ENCODE data around the gene ESYT2.

ESYT2 gene

GRCh38 chr7:158685693-158686092 lies 143.6 kb downstream of the ESYT2 start:
- H3K27ac ChIP-seq = no peak overlapping the region
- no peak overlapping the region for H3K4me3 ChIP-seq

GRCh38 chr7:158684329-158684728 lies 145.0 kb downstream of the ESYT2 start:
- Histone ChIP-seq H3K4me3 (no peak overlapping the region), H3K27ac (no peak overlapping the region)

GRCh38 chr7:158683541-158683940 lies 145.8 kb downstream of the ESYT2 start:
- no peak overlapping the region for H3K27ac ChIP-seq
- H3K4me3 ChIP-seq = no peak overlapping the region

- H3K4me3 ChIP-seq = no peak overlapping the region
- no peak overlapping the region for H3K27ac ChIP-seq
These were observed 146.9 kb downstream of the ESYT2 start for GRCh38 chr7:158682456-158682855.
